ENCODE results near the gene PLA2G6. TPM values are rescaled to one million over a fixed set of nuclear protein-coding genes. Genes with fewer than 3 reads are reported as not detected.

The PLA2G6 gene
- total RNA-seq, 1 experiment from 2014 or later: 6.0 TPM

DNA sequence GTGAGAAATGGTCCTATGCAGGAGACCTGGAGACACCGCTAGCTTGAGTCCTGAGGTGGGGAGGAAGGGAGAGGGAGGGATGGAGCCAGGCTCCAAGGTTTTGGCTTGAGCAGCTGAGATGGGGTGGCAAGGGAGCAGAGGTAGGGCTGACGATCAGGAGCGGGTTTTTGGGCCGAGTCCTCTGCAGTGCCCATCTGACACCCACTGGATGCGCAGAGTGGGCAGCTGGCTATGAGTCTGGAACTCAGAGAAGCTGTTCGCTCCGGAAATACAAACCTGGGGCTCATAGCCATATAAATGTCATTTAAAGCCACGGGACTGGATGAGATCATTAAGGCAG is 19.7 kb upstream of the PLA2G6 start:
- ChIA-PET CTCF (no interaction called here), POLR2A (ENCODE audit: unreplicated experiment) (interaction anchor here (0.5 to 1.4 kb wide), 2 partner anchors 20 to 198 kb away, joined by 3 to 6 read pairs; partner anchors contain the start of gene PLA2G6)
- intact Hi-C loops (cut with micrococcal nuclease): no loop called here
- peak overlapping the region; percentile 53 for H3K4me3 ChIP-seq (ENCODE audit: low read length)
- H3K9me2 ChIP-seq (replicated peaks; ENCODE audit: low read length): no peaks in the 10 kb centered on the region
- peaks cover 41% of the 10 kb centered on the region for H3K79me2 ChIP-seq (ENCODE audit: low read length)
- no peak for ATAC-seq
- H4K20me1 ChIP-seq (ENCODE audit: low read length): peaks cover 36% of the 10 kb centered on the region
- no peak overlapping the region for H3K9ac ChIP-seq (ENCODE audit: low read length)
- no peaks in the 10 kb centered on the region for H3K27me3 ChIP-seq (ENCODE audit: low read length)
- peaks cover 3% of the 10 kb centered on the region for H3F3A ChIP-seq (ENCODE audit: low read length, unreplicated experiment)
- no peaks in the 10 kb centered on the region for H3K36me3 ChIP-seq (ENCODE audit: low read depth, low read length)
- peak overlapping the region; percentile 97 for H3K4me2 ChIP-seq (ENCODE audit: low read length)
- peak overlapping the region; percentile 80 for H2AFZ ChIP-seq (ENCODE audit: low read length)
- H3K27ac ChIP-seq (ENCODE audit: low read length): no peak overlapping the region
- H3K4me1 ChIP-seq (ENCODE audit: insufficient read depth, low read length): peaks cover 14% of the 10 kb centered on the region
- BruUV-seq (replicated peaks): TSS peak; percentile 48
- no peak for DNase-seq
- TF ChIP-seq, protein P1, sequence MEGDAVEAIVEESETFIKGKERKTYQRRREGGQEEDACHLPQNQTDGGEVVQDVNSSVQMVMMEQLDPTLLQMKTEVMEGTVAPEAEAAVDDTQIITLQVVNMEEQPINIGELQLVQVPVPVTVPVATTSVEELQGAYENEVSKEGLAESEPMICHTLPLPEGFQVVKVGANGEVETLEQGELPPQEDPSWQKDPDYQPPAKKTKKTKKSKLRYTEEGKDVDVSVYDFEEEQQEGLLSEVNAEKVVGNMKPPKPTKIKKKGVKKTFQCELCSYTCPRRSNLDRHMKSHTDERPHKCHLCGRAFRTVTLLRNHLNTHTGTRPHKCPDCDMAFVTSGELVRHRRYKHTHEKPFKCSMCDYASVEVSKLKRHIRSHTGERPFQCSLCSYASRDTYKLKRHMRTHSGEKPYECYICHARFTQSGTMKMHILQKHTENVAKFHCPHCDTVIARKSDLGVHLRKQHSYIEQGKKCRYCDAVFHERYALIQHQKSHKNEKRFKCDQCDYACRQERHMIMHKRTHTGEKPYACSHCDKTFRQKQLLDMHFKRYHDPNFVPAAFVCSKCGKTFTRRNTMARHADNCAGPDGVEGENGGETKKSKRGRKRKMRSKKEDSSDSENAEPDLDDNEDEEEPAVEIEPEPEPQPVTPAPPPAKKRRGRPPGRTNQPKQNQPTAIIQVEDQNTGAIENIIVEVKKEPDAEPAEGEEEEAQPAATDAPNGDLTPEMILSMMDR (conservative IDR thresholded peaks at IDR 0.05; ENCODE audit: low read depth, low read length): no peak
- TF ChIP-seq EZH2phosphoT487 (IDR thresholded peaks at IDR 0.05; ENCODE audit: borderline replicate concordance, low read length) (no peak), EZH2 (IDR thresholded peaks at IDR 0.05; ENCODE audit: low read length, unreplicated experiment) (no peak)
- no peaks in the 10 kb centered on the region for H3K9me3 ChIP-seq (ENCODE audit: low read length)

- H3K9ac ChIP-seq (ENCODE audit: low read length): no peak overlapping the region
- peaks cover 25% of the 10 kb centered on the region for H4K20me1 ChIP-seq (ENCODE audit: low read length)
- H3K36me3 ChIP-seq (ENCODE audit: low read depth, low read length): no peaks in the 10 kb centered on the region
- peaks cover 3% of the 10 kb centered on the region for H3F3A ChIP-seq (ENCODE audit: low read length, unreplicated experiment)
- H3K27me3 ChIP-seq (ENCODE audit: low read length): no peaks in the 10 kb centered on the region
- no peak overlapping the region for H3K4me3 ChIP-seq (ENCODE audit: low read length)
- peaks cover 28% of the 10 kb centered on the region for H3K79me2 ChIP-seq (ENCODE audit: low read length)
- H2AFZ ChIP-seq (ENCODE audit: low read length): no peak overlapping the region
- no peak overlapping the region for H3K4me2 ChIP-seq (ENCODE audit: low read length)
- no peaks in the 10 kb centered on the region for H3K9me2 ChIP-seq (replicated peaks; ENCODE audit: low read length)
- DNase-seq: no peak
- no TSS peak for BruUV-seq (replicated peaks)
- ChIA-PET CTCF (no interaction called here), POLR2A (ENCODE audit: unreplicated experiment) (no interaction called here)
- ATAC-seq: no peak
- TF ChIP-seq, protein P1 (conservative IDR thresholded peaks at IDR 0.05; ENCODE audit: low read depth, low read length): no peak
- TF ChIP-seq EZH2 (IDR thresholded peaks at IDR 0.05; ENCODE audit: low read length, unreplicated experiment): no peak
- no peak for TF ChIP-seq EZH2phosphoT487 (IDR thresholded peaks at IDR 0.05; ENCODE audit: borderline replicate concordance, low read length)
- intact Hi-C loops (cut with micrococcal nuclease): no loop called here
- no peak overlapping the region for H3K27ac ChIP-seq (ENCODE audit: low read length)
- no peaks in the 10 kb centered on the region for H3K9me3 ChIP-seq (ENCODE audit: low read length)
- H3K4me1 ChIP-seq (ENCODE audit: insufficient read depth, low read length): peaks cover 14% of the 10 kb centered on the region
Measured at GRCh38 chr22:38199826-38200559, 18.4 kb upstream of the PLA2G6 start.

DNA sequence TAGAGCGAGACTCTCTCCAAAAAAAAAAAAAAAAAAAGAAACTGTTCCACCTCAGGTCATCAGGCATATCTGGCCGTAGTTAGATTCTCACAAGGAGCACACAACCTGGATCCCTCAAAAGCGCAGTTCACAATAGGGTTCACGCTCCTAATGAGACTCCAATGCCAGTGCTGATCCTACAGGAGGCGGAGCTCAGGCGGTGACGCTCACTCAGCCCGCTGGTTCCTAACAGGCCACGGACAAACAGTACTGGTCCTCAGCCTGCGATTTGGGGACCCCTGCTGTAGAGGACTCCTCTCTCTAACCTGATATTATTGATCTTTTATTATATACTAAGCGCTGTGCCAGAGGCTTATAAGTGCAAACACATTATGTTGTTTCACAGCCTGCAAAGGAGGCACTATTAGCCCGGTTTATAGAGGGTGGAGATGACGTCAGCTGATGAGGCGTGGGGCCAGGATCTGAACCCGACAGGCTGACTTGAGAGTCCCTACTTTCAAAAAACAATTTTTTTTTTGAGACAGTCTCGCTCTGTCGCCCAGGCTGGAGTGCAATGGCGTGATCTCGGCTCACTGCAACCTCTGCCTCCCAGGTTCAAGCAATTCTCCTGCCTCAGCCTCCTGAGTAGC is 15.3 kb upstream of the PLA2G6 start:
- Histone ChIP-seq H2AFZ (ENCODE audit: low read length) (peak overlapping the region; percentile 61; the same call in 1 of the 2 replicates), H3K9me3 (ENCODE audit: low read length) (no peaks in the 10 kb centered on the region), H3K9me2 (replicated peaks; ENCODE audit: low read length) (no peaks in the 10 kb centered on the region), H3F3A (ENCODE audit: low read length, unreplicated experiment) (no peaks in the 10 kb centered on the region), H3K27ac (ENCODE audit: low read length) (no peak overlapping the region), H3K4me2 (ENCODE audit: low read length) (peak overlapping the region; percentile 42; the same call in 1 of the 2 replicates), H4K20me1 (ENCODE audit: low read length) (no peaks in the 10 kb centered on the region), H3K4me1 (ENCODE audit: insufficient read depth, low read length) (peaks cover 9% of the 10 kb centered on the region; the same call in 1 of the 2 replicates), H3K9ac (ENCODE audit: low read length) (no peak overlapping the region), H3K79me2 (ENCODE audit: low read length) (no peaks in the 10 kb centered on the region), H3K4me3 (ENCODE audit: low read length) (no peak overlapping the region), H3K36me3 (ENCODE audit: low read depth, low read length) (no peaks in the 10 kb centered on the region), H3K27me3 (ENCODE audit: low read length) (no peaks in the 10 kb centered on the region)
- DNase-seq (peak; percentile 13), ATAC-seq (no peak)
- CTCF ChIA-PET: no interaction called here
- POLR2A ChIA-PET (ENCODE audit: unreplicated experiment): no interaction called here
- TF ChIP-seq, protein P1 (conservative IDR thresholded peaks at IDR 0.05; ENCODE audit: low read depth, low read length): no peak
- TF ChIP-seq EZH2 (IDR thresholded peaks at IDR 0.05; ENCODE audit: low read length, unreplicated experiment) (no peak), EZH2phosphoT487 (IDR thresholded peaks at IDR 0.05; ENCODE audit: borderline replicate concordance, low read length) (no peak)
- intact Hi-C loops (cut with micrococcal nuclease): no loop called here
- BruUV-seq (replicated peaks): no TSS peak

All from PC-3 (cell line).